Measurements from ENCODE around the gene NFKB2.
A peak's percentile ranks its signal among the peaks of the same experiment; 100 is the strongest.

The NFKB2 gene

GRCh38 chr10:102407425-102408130, 12.1 kb downstream of the NFKB2 start:
- Histone ChIP-seq H3K27ac (no peak overlapping the region), H3K9me3 (no peaks in the 10 kb centered on the region), H3K27me3 (peaks cover 0 to 66% of the 10 kb centered on the region in 2 donors), H3K4me3 (no peak overlapping the region), H3K36me3 (peaks cover 0 to 8% (median 6%) of the 10 kb centered on the region in 3 donors), H3K4me1 (peaks cover 0 to 26% (median 14%) of the 10 kb centered on the region in 4 donors)
- intact Hi-C loops (cut with DNase I; ENCODE audit: low total_unique reads), result no loop called here
- DNase-seq, result no peak
- no peak for TF ChIP-seq CTCF (IDR thresholded peaks at IDR 0.05)

- Histone ChIP-seq H3K4me1 (peaks cover 0 to 26% (median 14%) of the 10 kb centered on the region in 4 donors), H3K27ac (no peak overlapping the region), H3K27me3 (peaks cover 0 to 73% of the 10 kb centered on the region in 2 donors), H3K36me3 (peaks cover 0 to 1% (median 0%) of the 10 kb centered on the region in 3 donors), H3K9me3 (no peaks in the 10 kb centered on the region), H3K4me3 (peak overlapping the region; percentile 10 to 43)
- intact Hi-C loops (cut with DNase I; ENCODE audit: low total_unique reads), result no loop called here
- no peak for DNase-seq
- TF ChIP-seq CTCF (IDR thresholded peaks at IDR 0.05), result no peak
Observed at GRCh38 chr10:102408131-102408727, 12.7 kb downstream of the NFKB2 start.

DNA sequence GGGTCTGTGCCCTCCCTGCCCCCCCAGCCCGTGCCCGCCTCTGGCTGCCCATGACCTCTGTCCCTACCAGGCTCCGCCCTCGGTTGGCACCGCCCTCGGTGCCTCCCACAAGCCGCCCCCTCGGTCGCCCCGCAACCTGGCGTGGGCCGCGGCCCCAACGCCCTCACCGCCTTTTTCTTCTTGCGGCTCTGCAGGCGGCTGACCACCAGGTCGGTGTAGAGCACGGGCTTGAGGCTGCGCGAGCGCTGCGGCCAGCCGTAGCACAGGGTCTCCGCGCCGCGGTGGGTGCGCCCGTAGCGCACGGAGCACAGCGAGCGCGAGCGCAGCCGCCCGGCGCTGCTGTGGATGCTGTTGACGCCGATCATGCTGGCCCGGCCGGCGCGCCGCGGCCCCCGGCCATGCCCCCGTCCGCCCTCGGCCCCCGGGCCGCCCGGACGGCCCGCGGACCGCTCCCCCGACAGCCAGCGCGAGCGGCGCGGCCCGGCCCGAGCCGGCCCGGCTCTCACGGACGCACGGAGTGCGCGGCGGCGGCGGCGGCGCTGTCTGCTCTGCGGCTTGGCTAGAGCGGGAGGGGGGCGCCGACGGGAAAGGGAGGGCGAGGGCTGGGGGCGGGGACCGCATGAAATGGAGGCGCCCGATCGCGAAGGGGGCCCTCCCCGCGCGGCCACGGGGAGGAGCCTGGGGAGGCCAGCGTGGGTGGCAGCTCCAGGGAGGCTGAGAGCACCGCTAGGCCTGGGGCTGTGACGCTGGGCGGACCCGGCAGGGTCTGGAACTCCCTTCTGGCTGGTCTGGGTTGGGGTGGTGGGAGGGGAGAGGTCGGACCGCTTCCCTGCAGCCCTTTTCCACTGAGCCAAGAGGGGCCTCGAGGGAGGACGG, 13.5 kb downstream of the NFKB2 start:
- Histone ChIP-seq H3K4me3 (peak overlapping the region; percentile 10 to 43), H3K4me1 (peaks cover 0 to 26% (median 14%) of the 10 kb centered on the region in 4 donors), H3K9me3 (no peaks in the 10 kb centered on the region), H3K36me3 (no peaks in the 10 kb centered on the region), H3K27ac (no peak overlapping the region), H3K27me3 (peaks cover 0 to 80% of the 10 kb centered on the region in 2 donors)
- TF ChIP-seq CTCF (IDR thresholded peaks at IDR 0.05), result no peak
- no peak for DNase-seq
- intact Hi-C loops (cut with DNase I; ENCODE audit: low total_unique reads), result no loop called here

- DNase-seq, result no peak
- Histone ChIP-seq H3K27ac (no peak overlapping the region), H3K36me3 (no peaks in the 10 kb centered on the region), H3K27me3 (peaks cover 0 to 88% of the 10 kb centered on the region in 2 donors), H3K9me3 (no peaks in the 10 kb centered on the region), H3K4me3 (peak overlapping the region in 1 of 2 donors; percentile 43), H3K4me1 (peaks cover 0 to 26% (median 14%) of the 10 kb centered on the region in 4 donors)
- no peak for TF ChIP-seq CTCF (IDR thresholded peaks at IDR 0.05)
- intact Hi-C loops (cut with DNase I; ENCODE audit: low total_unique reads), result no loop called here
Observed at GRCh38 chr10:102409604-102410428, 14.3 kb downstream of the NFKB2 start.

All from tibial artery (tissue), 4 donors.